GM12878 (cell line): Measurements from ENCODE around the gene DDR2.
"Not testable (repeated sequence)": the region's sequence is repeated elsewhere in the genome, so short reads cannot be mapped to it uniquely, and the experiment has no call there.

Experiments used
- MTA3 ChIP-seq: IDR thresholded peaks from 2 replicates; pipeline ENCODE4 v1.6.1; 2012; ENCODE audit warnings: low read length, inconsistent platforms, borderline replicate concordance
- POLR2A ChIP-seq: IDR thresholded peaks from 2 replicates; pipeline ENCODE4 v1.6.1; 2011; ENCODE audit warnings: low read depth, mild to moderate bottlenecking, low read length
- RAD21 ChIP-seq: IDR thresholded peaks from 2 replicates; pipeline ENCODE4 v1.6.1; 2011; ENCODE audit warnings: mild to moderate bottlenecking, low read depth, low read length, moderate library complexity; ENCODE audit not compliant: insufficient read depth
- ZZZ3 ChIP-seq: IDR thresholded peaks from 2 replicates; pipeline ENCODE4 v1.6.1; 2011; ENCODE audit warnings: low read depth; ENCODE audit not compliant: control insufficient read depth, insufficient read length
- TF ChIP-seq, protein P1 (sequence below): IDR thresholded peaks from 2 replicates; pipeline ENCODE4 v1.6.1; 2012; ENCODE audit warnings: low read depth, low read length, improper control_type of control experiment
- TF ChIP-seq, protein P2 (sequence below): fragments of 450-650 bp; IDR thresholded peaks from 2 replicates; pipeline ENCODE4 v1.6.1; 2017; ENCODE audit warnings: low read depth, mild to moderate bottlenecking, moderate library complexity

- TF ChIP-seq RAD21, POLR2A, ZZZ3, MTA3: not testable (repeated sequence)
- TF ChIP-seq, protein P1, sequence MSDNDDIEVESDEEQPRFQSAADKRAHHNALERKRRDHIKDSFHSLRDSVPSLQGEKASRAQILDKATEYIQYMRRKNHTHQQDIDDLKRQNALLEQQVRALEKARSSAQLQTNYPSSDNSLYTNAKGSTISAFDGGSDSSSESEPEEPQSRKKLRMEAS, result not testable (repeated sequence)
- TF ChIP-seq, protein P2, sequence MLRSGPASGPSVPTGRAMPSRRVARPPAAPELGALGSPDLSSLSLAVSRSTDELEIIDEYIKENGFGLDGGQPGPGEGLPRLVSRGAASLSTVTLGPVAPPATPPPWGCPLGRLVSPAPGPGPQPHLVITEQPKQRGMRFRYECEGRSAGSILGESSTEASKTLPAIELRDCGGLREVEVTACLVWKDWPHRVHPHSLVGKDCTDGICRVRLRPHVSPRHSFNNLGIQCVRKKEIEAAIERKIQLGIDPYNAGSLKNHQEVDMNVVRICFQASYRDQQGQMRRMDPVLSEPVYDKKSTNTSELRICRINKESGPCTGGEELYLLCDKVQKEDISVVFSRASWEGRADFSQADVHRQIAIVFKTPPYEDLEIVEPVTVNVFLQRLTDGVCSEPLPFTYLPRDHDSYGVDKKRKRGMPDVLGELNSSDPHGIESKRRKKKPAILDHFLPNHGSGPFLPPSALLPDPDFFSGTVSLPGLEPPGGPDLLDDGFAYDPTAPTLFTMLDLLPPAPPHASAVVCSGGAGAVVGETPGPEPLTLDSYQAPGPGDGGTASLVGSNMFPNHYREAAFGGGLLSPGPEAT, result not testable (repeated sequence)
Measured at GRCh38 chr1:162603117-162603516, 29.1 kb upstream of the DDR2 start.
